ENCODE measurements around the gene NR2F1.
A peak's percentile ranks its signal among the peaks of the same experiment; 100 is the strongest.

The NR2F1 gene

GRCh38 chr5:93589829-93590215, 6.8 kb downstream of the NR2F1 start:
- peak; percentile 73 for DNase-seq

GRCh38 chr5:93590493-93590892, 7.5 kb downstream of the NR2F1 start:
- peak; percentile 36 for DNase-seq

- peak; percentile 40 for DNase-seq
Observed at GRCh38 chr5:93591323-93591945, 8.4 kb downstream of the NR2F1 start.

- peak; percentile 51 for DNase-seq
Observed at GRCh38 chr5:93592883-93593282, 9.9 kb downstream of the NR2F1 start.

GRCh38 chr5:93593476-93594131, 10.6 kb downstream of the NR2F1 start:
- peak; percentile 84 for DNase-seq

- DNase-seq: peak; percentile 84
Observed at GRCh38 chr5:93594591-93595419, 11.8 kb downstream of the NR2F1 start.

GRCh38 chr5:93595420-93596147, 12.6 kb downstream of the NR2F1 start:
- DNase-seq: peak; percentile 76

GRCh38 chr5:93596310-93596675, 13.3 kb downstream of the NR2F1 start:
- no peak for DNase-seq

GRCh38 chr5:93596676-93597490, 13.9 kb downstream of the NR2F1 start:
- DNase-seq: peak; percentile 63

GRCh38 chr5:93598091-93599000, 15.3 kb downstream of the NR2F1 start:
- DNase-seq: peak; percentile 70

- no peak for DNase-seq
Observed at GRCh38 chr5:93599001-93599379, 16.0 kb downstream of the NR2F1 start.

GRCh38 chr5:93599399-93600120, 16.5 kb downstream of the NR2F1 start:
- peak; percentile 80 for DNase-seq

- DNase-seq: peak; percentile 79
Observed at GRCh38 chr5:93600409-93601070, 17.5 kb downstream of the NR2F1 start.

GRCh38 chr5:93601071-93601801, 18.2 kb downstream of the NR2F1 start:
- DNase-seq: peak; percentile 66

- peak; percentile 74 for DNase-seq
Observed at GRCh38 chr5:93601802-93602155, 18.8 kb downstream of the NR2F1 start.

GRCh38 chr5:93602241-93603077, 19.4 kb downstream of the NR2F1 start:
- DNase-seq: peak; percentile 75

- peak; percentile 33 for DNase-seq
Observed at GRCh38 chr5:93603078-93603792, 20.2 kb downstream of the NR2F1 start.
